GM04504 (cell line): ENCODE data around the gene LNX1.
"Not testable (repeated sequence)": the region's sequence is repeated elsewhere in the genome, so short reads cannot be mapped to it uniquely, and the experiment has no call there.

Experiments
- DNase-seq: peaks from one replicate; pipeline ENCODE4 v3.0.0-alpha.2; 2012; ENCODE audit warnings: low read depth

The LNX1 gene

DNA sequence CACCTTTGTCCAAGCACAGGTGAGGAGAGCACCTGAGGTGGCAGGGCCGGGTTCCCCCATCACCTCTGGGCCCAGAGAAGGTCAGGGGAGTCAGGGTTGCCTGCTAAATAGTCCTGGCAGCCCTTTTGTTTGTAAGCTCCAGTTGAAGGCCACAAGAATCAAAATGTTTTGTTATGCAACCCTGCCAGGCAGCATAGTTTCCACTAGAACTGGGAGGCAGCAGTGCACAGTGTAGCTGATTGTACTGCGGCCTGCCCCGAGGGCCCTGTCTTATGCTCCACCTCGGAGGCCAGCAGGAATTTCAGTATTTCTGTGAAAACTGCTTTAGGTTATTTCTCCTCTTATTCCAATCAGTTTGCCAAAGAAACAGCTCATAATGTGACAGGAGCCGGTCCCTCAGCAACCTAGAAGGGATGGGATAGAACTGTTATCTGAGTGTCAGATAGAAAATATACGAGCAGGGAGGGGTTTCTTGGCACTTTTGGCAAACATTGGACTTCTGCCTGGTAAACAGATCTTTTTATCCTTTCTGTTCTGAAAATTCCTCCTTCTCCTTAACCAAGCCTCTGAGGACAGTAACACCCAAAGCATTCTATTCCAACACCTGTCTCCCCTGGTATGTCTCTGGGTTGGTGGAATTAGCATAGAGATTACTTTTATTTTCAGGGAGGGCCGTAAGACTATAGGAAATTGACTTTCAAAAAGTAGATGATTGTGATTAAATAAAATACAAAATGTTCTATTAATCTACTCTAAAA is 93.6 kb downstream of the LNX1 start:
- DNase-seq: no peak

DNA sequence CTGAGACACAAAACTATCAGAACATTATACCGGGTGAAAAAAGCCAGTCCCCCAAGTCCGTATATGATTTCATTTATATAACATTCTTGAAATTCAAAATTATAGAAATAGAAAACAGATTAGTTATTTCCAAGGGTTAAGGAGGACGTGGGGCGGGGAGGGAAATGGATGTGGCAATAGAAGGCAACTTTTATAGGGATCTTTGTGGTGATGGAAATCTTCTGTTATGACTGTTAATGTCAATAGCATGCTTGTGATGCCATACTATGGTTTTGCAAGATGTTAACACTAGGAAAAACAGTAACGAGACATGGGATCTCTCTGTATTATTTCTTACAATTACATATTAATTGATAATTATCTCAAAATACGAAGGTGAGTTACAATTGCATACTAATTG is 96.4 kb downstream of the LNX1 start:
- no peak for DNase-seq

DNA sequence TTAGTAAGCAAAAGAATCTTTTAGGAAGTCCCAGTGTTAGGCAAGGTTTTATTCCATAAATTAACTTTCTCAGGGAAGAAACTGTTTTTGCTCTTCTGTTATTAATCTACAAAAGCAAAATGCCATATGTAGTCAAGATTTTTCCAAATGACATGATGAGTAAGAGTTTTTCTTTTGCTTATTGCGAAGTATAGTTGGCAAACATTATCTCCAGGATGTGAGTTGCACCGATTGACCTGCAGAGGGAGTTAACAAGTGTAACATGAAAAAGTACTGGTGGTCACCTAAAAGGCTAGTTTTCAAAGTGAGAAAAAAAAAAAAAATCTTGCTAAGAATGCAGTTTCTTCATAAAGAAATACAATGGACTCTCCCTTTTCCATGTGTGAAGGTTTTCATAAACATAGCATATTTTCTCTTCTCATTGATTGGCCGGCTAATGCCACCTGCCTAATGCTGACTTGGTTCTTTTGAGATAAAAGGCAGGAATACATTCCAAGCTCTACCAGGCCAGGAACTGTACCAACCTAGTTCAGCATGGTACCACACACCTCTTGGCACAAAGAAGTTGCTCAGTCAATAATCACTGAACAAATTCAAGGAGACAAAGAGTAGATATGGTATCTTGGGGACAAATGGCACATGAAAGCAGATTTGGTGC is 100.2 kb downstream of the LNX1 start:
- DNase-seq: peak; percentile 89

DNA sequence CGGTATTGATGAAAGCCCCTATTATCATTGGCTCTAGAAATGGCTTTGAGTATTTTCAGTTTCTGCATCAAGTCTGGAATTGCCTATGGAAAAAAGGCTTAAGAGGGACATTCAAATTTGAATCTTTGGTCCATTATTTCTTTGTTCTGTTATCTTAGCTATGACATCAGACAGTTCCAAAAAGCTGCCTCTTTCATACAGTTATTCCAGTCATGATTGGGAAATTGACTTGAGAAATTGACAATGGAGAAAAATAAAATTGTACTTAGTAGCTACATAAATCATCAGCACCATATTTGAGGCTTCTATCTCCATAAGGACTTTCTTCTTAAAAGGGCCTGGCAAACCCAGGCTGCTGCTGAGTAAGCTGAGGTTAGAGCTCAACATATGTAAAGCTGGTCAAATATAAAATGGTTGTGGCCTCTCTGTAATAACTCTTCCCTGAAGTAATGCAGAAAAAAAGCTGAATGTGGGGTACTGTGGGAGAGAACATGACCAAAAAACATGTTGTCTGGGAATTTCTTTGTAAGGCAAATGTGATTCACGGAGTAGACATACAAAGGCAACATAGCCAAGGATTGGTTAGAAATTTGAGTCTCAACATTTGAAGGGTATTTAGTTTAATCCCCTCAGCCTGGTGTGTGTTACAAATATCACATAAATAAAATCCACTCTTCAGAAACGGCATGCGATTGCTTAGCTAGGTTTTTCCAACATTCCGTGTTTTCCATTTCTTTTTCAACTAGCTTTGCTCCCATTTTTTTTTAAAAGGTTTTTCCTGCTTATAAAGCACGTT is 100.9 kb downstream of the LNX1 start:
- DNase-seq: no peak

DNA sequence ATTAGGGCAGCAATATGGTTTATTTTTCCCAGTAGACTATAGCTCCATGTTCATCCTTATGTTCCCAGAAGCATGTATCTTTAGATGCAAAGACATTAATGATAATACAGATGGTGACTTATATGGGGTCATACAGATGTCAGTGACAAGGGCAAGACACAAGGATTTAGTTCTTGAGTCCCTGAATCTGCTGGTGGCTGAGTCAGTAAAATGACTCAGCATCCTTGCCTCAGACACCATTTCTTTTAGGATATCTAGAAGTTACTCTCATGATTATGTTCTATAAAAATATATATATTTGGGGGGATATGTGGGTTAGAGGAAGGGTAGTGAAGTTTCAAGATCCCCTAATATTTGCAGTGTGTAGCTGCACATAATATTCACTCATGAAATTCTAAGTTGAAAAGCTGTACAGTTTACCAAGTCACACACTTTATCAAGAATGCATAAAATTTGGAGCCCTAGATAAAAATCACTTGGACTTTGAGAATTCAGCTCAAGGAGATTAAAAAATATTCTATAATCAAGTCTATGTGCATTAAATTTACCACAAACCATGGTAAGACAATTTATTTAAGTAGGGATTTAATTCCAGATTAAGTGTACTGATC is 101.9 kb downstream of the LNX1 start:
- DNase-seq: no peak

DNA sequence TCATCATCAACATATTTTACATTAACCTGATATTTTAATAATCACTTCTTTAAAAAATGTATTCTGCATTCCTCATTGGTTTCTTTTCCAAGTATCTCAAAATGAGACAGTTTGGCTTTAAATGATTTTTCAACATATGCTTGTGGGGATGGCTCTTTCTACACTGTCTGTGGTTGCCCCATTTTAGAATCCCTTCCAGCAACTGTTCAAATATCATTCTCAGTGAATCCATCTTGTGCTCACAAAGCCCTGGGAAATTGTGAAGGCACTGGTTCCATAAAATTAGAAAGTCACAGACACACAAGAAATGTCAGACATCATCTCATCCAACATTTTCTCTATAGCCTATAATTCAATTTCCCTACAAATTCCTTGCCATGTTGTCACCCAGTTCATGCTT is 103.5 kb downstream of the LNX1 start:
- no peak for DNase-seq

DNA sequence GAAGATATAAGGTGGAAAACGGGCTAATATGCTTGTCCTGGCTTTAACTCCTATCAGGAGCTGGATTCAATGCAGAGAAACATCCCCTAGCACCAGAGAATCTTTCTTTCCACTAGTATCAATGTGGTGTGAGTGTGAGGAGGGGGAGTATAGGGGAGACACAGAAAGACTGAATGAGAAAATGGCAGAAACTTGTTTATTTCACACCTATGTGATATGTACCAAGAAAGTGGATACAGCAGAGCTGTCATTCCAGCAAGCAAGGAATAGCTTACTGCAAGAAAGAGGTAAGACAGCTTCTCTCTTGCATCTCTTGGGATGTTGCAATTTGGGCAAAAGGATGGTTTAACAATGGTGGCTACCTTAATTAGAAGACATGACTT is 105.6 kb downstream of the LNX1 start:
- DNase-seq: no peak

DNA sequence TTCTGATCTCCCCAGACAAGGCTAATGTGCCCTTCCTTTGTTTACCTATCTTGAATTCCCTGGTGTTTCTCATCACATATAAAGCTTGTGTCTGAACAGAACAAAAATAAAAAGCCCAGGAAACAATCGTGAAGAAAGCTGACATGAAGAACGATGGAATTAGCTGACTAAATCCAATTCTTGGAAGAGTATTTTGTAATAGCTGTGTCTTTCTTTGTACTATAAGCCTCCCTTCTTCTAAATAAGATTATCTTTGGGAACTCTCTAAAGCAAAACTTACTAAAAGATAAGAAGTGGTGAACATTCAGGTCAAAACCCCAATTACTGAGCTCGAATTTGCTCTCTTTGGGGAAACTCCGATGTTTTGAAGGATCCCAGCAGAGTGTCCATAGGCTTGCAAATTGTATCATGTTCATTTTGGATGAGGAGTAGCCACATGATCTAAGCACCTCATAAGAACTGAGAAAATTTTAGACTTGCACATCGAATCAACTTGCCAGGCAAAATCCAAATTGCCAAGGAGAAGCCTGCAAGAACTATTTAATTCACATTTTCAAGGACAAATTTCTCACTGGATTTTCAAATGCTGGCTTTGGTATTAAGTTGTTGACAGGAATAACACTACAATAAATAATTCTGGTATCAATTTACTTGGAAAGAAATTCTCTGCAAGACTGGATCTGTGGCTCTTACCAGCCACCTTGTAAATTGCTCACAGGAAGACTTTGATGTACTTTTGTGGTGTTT is 106.2 kb downstream of the LNX1 start:
- no peak for DNase-seq

DNA sequence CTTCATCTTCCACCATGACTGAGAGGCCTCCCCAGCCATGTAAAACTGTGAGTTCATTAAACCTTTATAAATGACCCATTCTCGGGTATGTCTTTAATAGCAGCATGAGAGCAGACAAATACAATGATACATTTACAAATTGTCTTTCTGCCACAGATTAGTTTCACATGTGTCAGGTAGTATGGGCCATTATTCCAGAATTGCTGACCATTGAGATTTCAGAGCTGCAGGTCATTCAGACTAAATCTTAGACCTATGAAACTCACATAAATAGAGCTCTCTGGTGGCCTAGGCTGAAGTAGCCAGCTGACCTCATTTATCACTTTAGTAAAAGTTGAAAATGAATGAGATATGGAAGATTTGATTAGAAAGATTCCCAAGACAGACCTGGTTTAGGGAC is 108.0 kb downstream of the LNX1 start:
- no peak for DNase-seq

DNA sequence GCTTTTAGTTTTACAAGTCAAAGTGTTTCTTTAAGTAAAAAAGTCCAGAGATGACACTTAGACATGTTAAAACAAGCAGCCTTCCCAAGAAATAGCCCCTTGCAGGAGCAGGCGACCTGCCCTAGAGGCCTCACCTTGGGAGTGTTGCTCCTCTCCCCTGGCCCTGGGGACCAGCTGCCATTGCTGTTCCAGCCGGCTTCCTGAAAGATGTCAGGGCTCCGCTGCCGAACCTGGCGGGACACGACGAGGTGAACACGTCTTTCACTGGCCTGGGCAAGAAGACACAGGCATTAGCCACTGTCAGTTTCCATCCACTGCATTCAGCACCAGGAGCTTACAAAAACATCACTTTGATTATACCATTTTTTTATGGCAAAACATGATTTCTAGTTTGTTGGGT is 109.7 kb downstream of the LNX1 start:
- no peak for DNase-seq

DNA sequence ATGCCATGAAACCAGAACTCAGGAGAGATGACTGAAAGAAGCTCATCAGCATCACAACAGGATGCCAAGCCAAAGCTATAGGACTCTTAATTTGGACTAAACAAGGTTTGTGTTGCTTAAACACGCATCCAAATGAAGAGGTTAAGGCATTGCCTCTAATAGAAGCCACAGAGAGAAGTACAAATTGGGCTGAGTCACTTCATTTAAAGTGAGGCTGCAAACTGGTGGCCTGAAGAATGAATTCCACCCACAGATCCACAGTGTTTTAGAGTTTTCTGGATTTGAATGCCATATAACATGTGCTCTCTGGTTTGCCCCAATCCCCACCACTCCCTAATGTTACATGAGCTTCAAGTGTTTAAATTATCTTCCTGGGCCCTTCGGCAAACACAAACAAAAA is 110.4 kb downstream of the LNX1 start:
- no peak for DNase-seq

DNA sequence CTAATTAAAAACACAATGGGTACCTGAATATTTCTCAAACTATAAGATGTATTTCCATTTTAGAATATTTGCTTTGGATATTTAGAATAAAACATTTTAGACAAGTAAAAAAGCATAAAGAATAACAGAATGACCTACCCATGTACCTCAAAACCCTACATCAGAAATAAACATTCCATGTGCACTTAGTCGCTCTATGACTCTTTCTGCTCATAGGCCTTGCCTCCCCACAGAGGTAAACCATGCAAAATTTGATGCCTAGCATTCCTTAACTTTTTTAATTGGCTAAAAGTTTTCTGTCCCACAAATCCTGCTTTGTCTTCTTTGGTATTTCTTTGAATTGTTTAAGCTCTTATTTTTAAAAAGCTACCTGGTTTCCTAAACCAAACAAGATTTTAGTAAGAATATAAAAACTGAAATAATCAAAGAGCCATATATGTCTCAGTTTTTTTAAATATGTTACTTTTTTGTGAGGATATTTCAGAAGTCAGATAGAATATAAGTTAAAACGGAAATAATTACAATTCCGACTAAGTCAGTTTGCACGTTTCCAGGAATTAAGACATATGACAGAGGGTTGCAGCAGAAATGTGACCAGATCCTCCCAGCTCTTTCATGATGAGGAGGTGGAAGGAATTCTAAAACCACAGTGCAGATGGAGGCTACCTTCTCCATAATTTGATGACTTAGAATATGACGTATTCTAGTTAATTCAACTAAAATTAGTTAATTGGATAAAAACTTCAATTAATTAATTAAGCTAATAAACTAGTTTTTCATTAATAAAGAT is 111.4 kb downstream of the LNX1 start:
- DNase-seq: no peak

DNA sequence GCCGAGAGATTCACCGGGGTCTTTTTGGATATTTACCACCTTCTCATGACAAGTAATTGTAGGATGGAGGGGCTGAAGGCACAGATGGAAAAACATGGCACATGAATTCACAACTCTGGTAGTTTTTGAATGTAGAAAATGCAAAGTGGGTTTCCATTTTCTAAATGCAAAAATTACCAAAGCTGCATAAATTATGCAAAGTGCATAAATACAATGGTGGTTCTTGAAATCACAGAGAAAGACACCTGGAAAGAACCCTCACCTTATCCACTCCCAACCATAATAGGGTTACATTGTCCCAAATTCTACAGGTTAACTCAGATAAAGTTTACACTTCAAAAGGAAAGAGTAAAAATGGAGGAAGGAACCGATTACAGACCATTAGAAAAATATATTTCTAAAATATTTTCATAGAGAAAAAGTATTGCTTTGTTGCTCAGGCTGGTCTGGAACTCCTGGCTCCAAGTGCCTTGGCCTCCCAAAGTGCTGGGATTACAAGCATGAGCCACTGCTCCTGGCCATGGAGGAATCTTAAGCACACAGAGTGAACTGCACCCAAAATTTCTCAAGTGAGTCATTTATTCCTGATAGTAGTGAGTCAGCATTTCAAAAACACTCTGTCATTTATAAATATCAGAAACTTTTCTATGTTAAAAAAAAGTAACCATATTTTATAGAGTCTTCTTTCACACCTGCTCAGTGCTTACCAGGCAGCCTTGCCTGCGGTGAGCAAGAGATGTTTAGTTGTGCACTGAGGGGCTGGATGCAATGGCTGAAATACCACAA is 112.4 kb downstream of the LNX1 start:
- DNase-seq: peak; percentile 72

DNA sequence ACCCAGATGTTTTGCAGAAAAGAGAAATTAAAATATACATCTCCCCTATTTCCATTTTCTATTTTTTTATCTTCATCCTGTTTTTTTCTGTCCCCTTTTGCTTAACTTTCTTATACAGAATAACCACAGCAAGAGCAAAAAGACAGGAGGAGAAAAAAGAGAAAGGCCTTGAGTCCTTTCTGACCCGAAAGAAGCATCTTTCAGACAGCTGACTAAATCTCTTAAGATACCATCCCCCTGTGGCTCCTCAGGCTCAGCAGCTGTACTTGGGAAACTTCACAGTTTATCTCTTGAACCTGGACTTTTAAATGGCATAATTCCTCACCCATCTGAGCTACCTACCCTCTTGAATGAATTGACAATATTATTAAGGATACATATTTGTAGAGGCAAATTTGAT is 113.7 kb downstream of the LNX1 start:
- no peak for DNase-seq

DNA sequence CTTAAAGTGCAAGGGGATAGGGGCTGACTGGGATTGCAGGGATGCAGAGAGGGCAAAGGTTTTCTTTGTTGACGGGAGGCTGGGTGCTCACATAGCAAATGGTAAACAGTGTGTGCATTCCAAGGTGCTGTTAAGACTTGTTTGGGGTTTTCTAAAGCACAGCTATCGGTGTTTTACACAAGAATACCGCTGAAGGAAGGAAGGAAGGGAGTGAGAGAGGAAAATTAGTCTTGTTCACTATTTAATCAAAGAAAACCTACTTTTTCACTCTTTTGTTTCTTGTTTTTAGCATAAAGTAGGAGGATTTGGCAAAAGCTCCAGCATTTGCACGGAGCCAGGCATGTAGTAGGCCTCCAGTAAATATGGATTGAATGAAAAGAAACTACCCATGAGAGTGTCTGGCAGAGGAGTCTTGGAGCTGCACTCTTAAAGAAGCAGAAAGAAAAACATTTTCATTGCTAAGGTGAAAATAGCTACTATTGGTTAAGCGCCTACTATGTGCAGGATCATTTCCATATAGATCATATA is 114.2 kb downstream of the LNX1 start:
- no peak for DNase-seq

DNA sequence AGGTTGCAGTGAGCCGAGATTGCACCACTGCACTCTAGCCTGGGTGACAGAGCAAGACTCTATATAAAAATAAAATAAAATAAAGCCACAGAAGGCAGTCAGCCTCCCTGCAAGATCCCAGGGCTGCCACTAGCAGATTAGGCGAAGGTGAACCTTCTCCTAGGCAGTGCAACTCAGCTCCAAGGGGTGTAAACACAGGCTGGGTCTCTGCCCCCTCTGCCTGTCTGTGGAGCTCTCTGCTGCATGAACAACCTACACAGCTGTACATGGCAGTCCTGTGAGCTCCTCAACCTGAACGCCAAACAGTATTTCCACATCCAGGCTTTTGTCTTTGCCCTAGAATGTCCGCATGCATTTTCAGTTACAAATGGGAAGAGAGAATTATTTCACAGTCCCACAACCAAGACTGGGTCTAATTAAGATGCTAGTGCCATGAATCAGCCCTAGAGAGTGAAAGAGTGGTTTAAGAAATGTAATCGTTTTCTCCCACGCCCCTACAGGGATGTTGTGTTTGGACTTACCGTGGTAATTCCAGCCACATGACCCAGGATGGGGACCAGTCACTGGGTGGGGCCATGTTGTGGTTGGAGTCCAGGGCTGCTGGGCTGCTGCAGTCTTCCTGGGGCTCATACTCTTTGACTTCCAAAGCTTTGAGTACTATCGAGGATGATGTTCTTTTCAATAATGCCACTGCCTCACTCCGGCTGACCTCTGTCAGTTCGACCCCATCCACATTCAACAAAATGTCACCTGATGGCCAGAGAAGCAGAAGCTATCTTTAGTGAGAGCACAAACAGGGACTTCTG is 114.9 kb downstream of the LNX1 start:
- DNase-seq: peak; percentile 99

DNA sequence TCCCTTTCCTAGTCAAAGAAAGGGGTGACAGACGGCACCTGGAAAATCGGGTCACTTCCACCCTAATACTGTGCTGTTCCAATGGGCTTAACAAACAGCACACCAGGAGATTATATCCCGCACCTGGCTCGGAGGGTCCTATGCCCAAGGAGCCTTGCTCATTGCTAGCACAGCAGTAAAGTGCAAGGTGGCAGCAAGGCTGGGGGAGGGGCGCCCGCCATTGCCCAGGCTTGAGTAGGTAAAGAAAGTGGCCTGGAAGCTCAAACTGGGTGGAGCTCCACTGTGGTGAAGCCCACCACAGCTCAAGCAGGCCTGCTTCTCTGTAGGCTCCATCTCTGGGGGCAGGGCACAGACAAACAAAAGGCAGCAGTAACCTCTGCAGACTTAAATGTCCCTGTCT is 124.7 kb downstream of the LNX1 start:
- DNase-seq: not testable (repeated sequence)

DNA sequence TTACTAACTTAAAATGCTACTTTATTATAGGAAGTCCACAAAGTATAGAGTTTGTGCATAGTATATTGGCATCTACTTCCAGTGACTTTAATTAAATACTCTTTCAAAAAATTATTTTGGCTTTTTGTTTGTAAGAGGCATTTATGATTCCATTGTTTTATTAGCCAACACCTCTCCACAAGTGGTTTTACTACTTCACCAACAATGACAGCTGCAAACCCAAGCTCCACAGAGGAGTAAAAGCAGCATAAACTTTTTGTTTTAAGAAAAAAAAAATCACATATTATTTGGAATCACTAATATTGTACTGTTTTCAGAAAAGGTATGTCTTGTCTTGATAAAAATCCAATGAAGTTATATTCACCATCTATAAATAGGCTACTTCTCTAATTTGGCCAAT is 125.4 kb downstream of the LNX1 start:
- no peak for DNase-seq

DNA sequence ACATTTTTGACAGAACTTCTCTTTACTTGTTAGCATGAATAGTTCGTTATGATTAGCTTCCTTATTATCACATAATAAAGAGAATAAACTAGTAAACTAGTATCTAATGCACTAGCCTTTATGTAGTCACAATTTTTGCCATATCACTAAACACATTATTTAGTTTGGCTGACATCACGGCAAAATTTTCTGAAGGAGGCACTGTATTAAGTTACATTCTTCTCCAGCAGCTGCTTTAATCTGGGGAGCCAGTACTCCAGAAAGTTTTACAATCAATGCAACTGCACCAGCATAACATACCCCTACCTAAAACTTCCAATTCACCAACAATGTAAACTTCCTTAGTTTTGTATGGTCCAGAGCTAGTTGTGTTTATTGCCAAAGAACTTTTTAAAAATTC is 126.0 kb downstream of the LNX1 start:
- no peak for DNase-seq
